HepG2 (cell line): ENCODE results near the gene SPART. TPM values are rescaled to one million over a fixed set of nuclear protein-coding genes. Genes with fewer than 3 reads are reported as not detected.

ENCODE experiments used
- ATAC-seq: fragments of 200-7000 bp; cut with Tn5 transposase; 3 replicates; pipeline ENCODE4 v1.9.1; 2020; ENCODE audit warnings: mild to moderate bottlenecking, moderate library complexity
- BruUV-seq: library from RNA; stranded (reverse); fragments of 400-500 nt; replicated peaks from 2 replicates; lab custom pipeline; 2021; lab: Mats Ljungman, UMichigan
- CTCF ChIA-PET: fragments of 300-600 bp; formaldehyde crosslinking; extraction: SDS; loops from one replicate; lab custom pipeline; 2021; ENCODE audit warnings: low total read pairs, inconsistent platforms, low intra/inter-chr PET ratio; lab: Yijun Ruan, JAX
- POLR2A ChIA-PET: fragments of 350-600 bp; sonication (Branson Sonifier 250); formaldehyde crosslinking; loops from one replicate; lab custom pipeline; 2020; ENCODE audit warnings: antibody characterized with exemption, inconsistent platforms; lab: Yijun Ruan, JAX
- DNase-seq: peaks from one replicate; pipeline ENCODE4 v3.0.0-alpha.2; 2015; ENCODE audit warnings: low spot score
- FAIRE-seq: peaks from 3 replicates; lab custom pipeline; 2011; peaks lifted over from hg19 to GRCh38; lab: Jason Lieb, UNC
- H2AFZ ChIP-seq: one replicate; pipeline ENCODE4 v1.6.1; 2011; ENCODE audit warnings: low read length, inconsistent platforms
- H3K27ac ChIP-seq: fragments of 300-600 bp; 3 replicates; pipeline ENCODE4 v1.8.0; 2011; ENCODE audit warnings: mixed run types, mild to moderate bottlenecking, mixed read lengths, low read length, inconsistent platforms; ENCODE audit not compliant: insufficient read depth; ENCODE audit errors: extremely low read length
- H3K27me3 ChIP-seq, 2 experiments: fragments of 200-600 bp in 1 of 2; 2 replicates in 1 of 2; 3 replicates in 1 of 2; pipeline versions ENCODE4 v1.6.0 to v1.8.0; 2011; ENCODE audit warnings: low read length in 2 of 2, mild to moderate bottlenecking in 2 of 2, moderate library complexity in 2 of 2, inconsistent platforms in 1 of 2; ENCODE audit not compliant: insufficient read depth in 2 of 2, control insufficient read depth in 1 of 2
- H3K36me3 ChIP-seq, 2 experiments: fragments of 200-600 bp in 1 of 2; replicated peaks in 1 of 2; 2 replicates in 1 of 2; 3 replicates in 1 of 2; pipeline versions ENCODE4 v1.5.1 to v1.8.0; 2011; ENCODE audit warnings: low read length in 2 of 2, inconsistent platforms in 1 of 2; ENCODE audit not compliant: insufficient read depth in 2 of 2, control insufficient read depth in 1 of 2
- H3K4me1 ChIP-seq: 2 replicates; pipeline ENCODE4 v1.5.1; 2012; ENCODE audit warnings: low read length, inconsistent platforms; ENCODE audit not compliant: insufficient read depth
- H3K4me2 ChIP-seq: 2 replicates; pipeline ENCODE4 v1.6.0; 2011; ENCODE audit warnings: low read depth, low read length, inconsistent platforms
- H3K4me3 ChIP-seq, 3 experiments: fragments of 200-600 bp in 1 of 3; sonication (generic), shearing (Covaris generic) in 1 of 3; replicated peaks in 1 of 3; 2 replicates each; pipeline ENCODE4 v1.5.1; 2011 to 2016; ENCODE audit warnings: low read length in 3 of 3, inconsistent platforms in 2 of 3, low read depth in 2 of 3, mild to moderate bottlenecking in 2 of 3, control low read depth in 1 of 3, mixed read lengths in 1 of 3; ENCODE audit not compliant: insufficient read depth in 1 of 3
- H3K79me2 ChIP-seq: one replicate; pipeline ENCODE4 v1.6.1; 2011; ENCODE audit warnings: low read length, inconsistent platforms; ENCODE audit not compliant: insufficient read depth
- H3K9ac ChIP-seq: 2 replicates; pipeline ENCODE4 v1.6.0; 2011; ENCODE audit warnings: mild to moderate bottlenecking, low read depth, low read length, inconsistent platforms; ENCODE audit not compliant: insufficient read depth
- H3K9me3 ChIP-seq: 2 replicates; pipeline ENCODE4 v1.5.1; 2012; ENCODE audit warnings: mild to moderate bottlenecking, low read length
- H4K20me1 ChIP-seq: 2 replicates; pipeline ENCODE4 v1.6.0; 2011; ENCODE audit warnings: inconsistent platforms, mild to moderate bottlenecking, low read length, moderate library complexity; ENCODE audit not compliant: insufficient read depth
- AGO1 ChIP-seq: fragments of 200-400 bp; formaldehyde crosslinking; IDR thresholded peaks from 2 replicates; pipeline ENCODE4 v1.6.1; 2017; ENCODE audit warnings: mild to moderate bottlenecking, low read depth, low read length, moderate library complexity; ENCODE audit not compliant: poor library complexity, severe bottlenecking
- CEBPB ChIP-seq: IDR thresholded peaks from 2 replicates; pipeline ENCODE4 v1.6.1; 2011; ENCODE audit warnings: low read depth, low read length, improper control_type of control experiment, borderline replicate concordance
- CEBPG ChIP-seq: IDR thresholded peaks from 2 replicates; pipeline ENCODE4 v1.6.1; 2016
- EEA1 ChIP-seq: sonication (generic); formaldehyde crosslinking; IDR thresholded peaks from 2 replicates; pipeline ENCODE4 v1.5.1; 2020; ENCODE audit warnings: mild to moderate bottlenecking, missing genetic modification reagents, borderline replicate concordance
- NR2C2 ChIP-seq: sonication (generic); formaldehyde crosslinking; IDR thresholded peaks from 2 replicates; pipeline ENCODE4 v1.4.0; 2020; ENCODE audit warnings: missing genetic modification reagents, mild to moderate bottlenecking, moderate library complexity, borderline replicate concordance
- POGZ ChIP-seq: sonication (generic); formaldehyde crosslinking; IDR thresholded peaks from 2 replicates; pipeline ENCODE4 v1.4.0; 2020; ENCODE audit warnings: mild to moderate bottlenecking, missing genetic modification reagents
- REXO4 ChIP-seq: sonication (generic); formaldehyde crosslinking; IDR thresholded peaks from 2 replicates; pipeline ENCODE4 v1.8.0; 2022; ENCODE audit warnings: missing genetic modification reagents, mild to moderate bottlenecking, borderline replicate concordance
- ZFP36L1 ChIP-seq: sonication (generic); formaldehyde crosslinking; IDR thresholded peaks from 2 replicates; pipeline ENCODE4 v1.8.0; 2022; ENCODE audit warnings: mild to moderate bottlenecking, missing genetic modification reagents, moderate library complexity
- ZNF121 ChIP-seq: sonication (generic); formaldehyde crosslinking; IDR thresholded peaks from 2 replicates; pipeline ENCODE4 v1.5.0; 2020; ENCODE audit warnings: mild to moderate bottlenecking, missing genetic modification reagents
- ZNF264 ChIP-seq: sonication (generic); formaldehyde crosslinking; IDR thresholded peaks from 2 replicates; pipeline ENCODE4 v1.4.0; 2020; ENCODE audit warnings: missing genetic modification reagents
- ZNF644 ChIP-seq: IDR thresholded peaks from 2 replicates; pipeline ENCODE4 v1.6.1; 2016; ENCODE audit warnings: low read depth
- ZNF83 ChIP-seq: sonication (generic); formaldehyde crosslinking; IDR thresholded peaks from 2 replicates; pipeline ENCODE4 v1.4.0; 2020; ENCODE audit warnings: missing genetic modification reagents, mild to moderate bottlenecking, borderline replicate concordance
- ZSCAN25 ChIP-seq: sonication (generic); formaldehyde crosslinking; IDR thresholded peaks from 2 replicates; pipeline ENCODE4 v1.8.0; 2022; ENCODE audit warnings: mild to moderate bottlenecking, missing genetic modification reagents
- WGBS: methylation state at CpG from one replicate; pipeline ENCODE4 v1.1.6; 2017; ENCODE audit warnings: low lambda C conversion rate; 5-methylcytosine and 5-hydroxymethylcytosine counted together
- in situ Hi-C: cut with HindIII; loops from 2 replicates; pipeline ENCODE4 v1.10.0; 2017; ENCODE audit warnings: low pct_unique_long_range_greater_than_20kb; ENCODE audit not compliant: extremely low pct_ligation_motif_present
- intact Hi-C: fragments of 100-400 bp; cut with micrococcal nuclease; formaldehyde crosslinking; loops from one replicate; pipeline ENCODE4 v1.10.0; 2022; ENCODE audit not compliant: unreplicated experiment
- polyA plus RNA-seq, 8 experiments: library from polyadenylated mRNA; depleted of rRNA in 3 of 8; stranded (reverse) in 7 of 8; unstranded in 1 of 8; fragments of >200 nt; fragmentation: Illumina TruSeq in 4 of 8; extraction: Trizol in 4 of 8; gene quantifications; 2 replicates each; pipeline versions ENCODE4 v1.2.1 to v1.2.3, GENCODE V29; 2011 to 2016; ENCODE audit warnings: low read depth in 4 of 8, missing spikeins in 1 of 8, mixed read lengths in 1 of 8; ENCODE audit not compliant: insufficient read depth in 1 of 8
- total RNA-seq, 5 experiments: library from RNA; depleted of rRNA; stranded (reverse); fragments of >200 nt; fragmentation: Illumina TruSeq; extraction: Trizol; gene quantifications; 2 replicates each; pipeline ENCODE4 v1.2.3, GENCODE V29; 2016; ENCODE audit warnings: low read depth in 1 of 5
- TF ChIP-seq, protein P1 (sequence below): sonication (generic); formaldehyde crosslinking; IDR thresholded peaks from 2 replicates; pipeline ENCODE4 v1.5.1; 2020; ENCODE audit warnings: mild to moderate bottlenecking, moderate library complexity, missing genetic modification reagents
- TF ChIP-seq, protein P2 (sequence below): sonication (generic); formaldehyde crosslinking; IDR thresholded peaks from 2 replicates; pipeline ENCODE4 v1.9.0; 2022; ENCODE audit warnings: missing genetic modification reagents, mild to moderate bottlenecking, borderline replicate concordance

Gene SPART
- total and polyA plus RNA-seq, 2 of the 13 experiments (the other 11 are each of a cell fraction or from before 2014, with no cell fraction given): 8.9 to 28.8 TPM

DNA sequence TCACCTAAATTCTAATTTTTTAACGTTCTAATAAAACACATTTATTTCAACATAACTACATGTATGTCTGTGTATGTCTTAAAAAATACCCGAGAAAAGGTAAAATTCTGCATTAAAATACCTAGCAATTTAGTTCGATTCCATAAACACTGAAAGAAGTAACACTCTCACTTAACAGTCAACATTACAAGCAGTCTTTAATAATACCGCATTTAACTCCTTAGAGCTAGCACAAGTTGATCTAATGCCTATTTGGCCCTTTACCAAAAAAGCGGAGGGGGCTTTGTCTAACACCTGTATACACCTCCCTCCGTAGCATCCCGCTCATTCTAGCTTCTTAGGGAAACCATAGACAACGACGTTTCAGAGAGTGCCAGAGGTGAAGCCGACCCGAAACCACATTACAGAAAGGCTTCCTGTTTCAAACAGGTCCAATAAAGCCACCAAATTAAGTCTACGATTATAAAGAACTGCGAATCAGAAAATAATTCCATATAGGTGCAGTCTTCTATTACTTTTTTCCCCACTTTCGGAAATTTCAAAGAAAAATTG lies 1.2 kb downstream of the SPART start:
- POLR2A ChIA-PET: no interaction called here
- intact Hi-C loops: loop anchor here (5.0 kb wide), 1 partner anchor 392 kb away; no protein-coding TSS in a partner anchor
- no peaks in the 10 kb centered on the region for H3K27me3 ChIP-seq
- no peak for FAIRE-seq
- H4K20me1 ChIP-seq: no peaks in the 10 kb centered on the region
- no peak overlapping the region for H2AFZ ChIP-seq
- peak overlapping the region; percentile 68 for H3K4me2 ChIP-seq
- ATAC-seq: no peak
- 57% methylated on average over 14 of the region's 14 CpGs for WGBS
- no peak overlapping the region for H3K27ac ChIP-seq
- peaks cover 23% of the 10 kb centered on the region for H3K4me1 ChIP-seq
- no TSS peak for BruUV-seq
- no peaks in the 10 kb centered on the region for H3K36me3 ChIP-seq
- DNase-seq: no peak
- no peak for TF ChIP-seq REXO4
- TF ChIP-seq AGO1: no peak
- no peak for TF ChIP-seq ZNF121 (CRISPR knock-in tag)
- TF ChIP-seq ZNF264 (CRISPR knock-in tag): no peak
- no peak overlapping the region for H3K9ac ChIP-seq
- peak overlapping the region in 1 of 3 experiments; percentile 75; a peak in 1 of 6 replicates for H3K4me3 ChIP-seq
- CTCF ChIA-PET: no interaction called here
- peaks cover 45% of the 10 kb centered on the region for H3K79me2 ChIP-seq
- in situ Hi-C loops: no loop called here
- H3K9me3 ChIP-seq: no peaks in the 10 kb centered on the region

DNA sequence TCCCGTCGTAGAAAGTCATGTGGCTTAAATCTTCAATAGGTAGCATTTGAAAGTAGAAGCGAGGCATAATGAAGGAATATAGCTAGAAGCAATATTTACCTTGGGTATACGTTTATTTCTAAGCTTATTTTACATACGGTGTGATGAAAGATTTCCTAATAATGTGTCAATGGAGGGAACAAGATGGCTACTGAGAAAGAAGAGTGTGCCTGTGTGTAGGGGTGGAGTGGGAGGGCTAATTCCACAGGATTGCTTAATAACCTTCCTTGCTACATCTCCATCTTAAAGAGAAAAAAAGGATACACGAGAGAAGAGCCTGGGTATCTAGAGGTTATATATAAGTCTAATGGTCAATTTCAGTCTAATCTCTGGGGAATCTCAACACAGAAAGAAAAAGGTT lies 2.0 kb downstream of the SPART start:
- H4K20me1 ChIP-seq: no peaks in the 10 kb centered on the region
- ATAC-seq (no peak), FAIRE-seq (no peak), DNase-seq (no peak)
- in situ Hi-C loops: no loop called here
- no peak overlapping the region for H3K9ac ChIP-seq
- H3K9me3 ChIP-seq: no peaks in the 10 kb centered on the region
- ChIA-PET CTCF (no interaction called here), POLR2A (no interaction called here)
- no peaks in the 10 kb centered on the region for H3K27me3 ChIP-seq
- WGBS: 48% methylated on average over 6 of the region's 6 CpGs
- peak overlapping the region; percentile 27; the same call in 1 of the 2 replicates for H3K4me2 ChIP-seq
- H3K36me3 ChIP-seq: no peaks in the 10 kb centered on the region
- peaks cover 46% of the 10 kb centered on the region for H3K79me2 ChIP-seq
- H3K4me1 ChIP-seq: peaks cover 23% of the 10 kb centered on the region
- no TSS peak for BruUV-seq
- H3K27ac ChIP-seq: no peak overlapping the region
- H3K4me3 ChIP-seq: peak overlapping the region in 1 of 3 experiments; percentile 7; a peak in 1 of 6 replicates
- intact Hi-C loops: no loop called here
- no peak overlapping the region for H2AFZ ChIP-seq
- no peak for TF ChIP-seq ZNF83 (CRISPR knock-in tag)
- TF ChIP-seq, protein P1, sequence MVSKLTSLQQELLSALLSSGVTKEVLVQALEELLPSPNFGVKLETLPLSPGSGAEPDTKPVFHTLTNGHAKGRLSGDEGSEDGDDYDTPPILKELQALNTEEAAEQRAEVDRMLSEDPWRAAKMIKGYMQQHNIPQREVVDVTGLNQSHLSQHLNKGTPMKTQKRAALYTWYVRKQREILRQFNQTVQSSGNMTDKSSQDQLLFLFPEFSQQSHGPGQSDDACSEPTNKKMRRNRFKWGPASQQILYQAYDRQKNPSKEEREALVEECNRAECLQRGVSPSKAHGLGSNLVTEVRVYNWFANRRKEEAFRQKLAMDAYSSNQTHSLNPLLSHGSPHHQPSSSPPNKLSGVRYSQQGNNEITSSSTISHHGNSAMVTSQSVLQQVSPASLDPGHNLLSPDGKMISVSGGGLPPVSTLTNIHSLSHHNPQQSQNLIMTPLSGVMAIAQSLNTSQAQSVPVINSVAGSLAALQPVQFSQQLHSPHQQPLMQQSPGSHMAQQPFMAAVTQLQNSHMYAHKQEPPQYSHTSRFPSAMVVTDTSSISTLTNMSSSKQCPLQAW (CRISPR knock-in tag): no peak
- TF ChIP-seq ZFP36L1 (CRISPR knock-in tag): no peak
- TF ChIP-seq ZNF644: 0 out of 2 replicates have a peak, but pooled peaks have one; percentile 6
- TF ChIP-seq CEBPB: 0 out of 2 replicates have a peak, but pooled peaks have one; percentile 22
- peak; percentile 95 for TF ChIP-seq ZSCAN25 (CRISPR knock-in tag)
- TF ChIP-seq POGZ (CRISPR knock-in tag): no peak
- TF ChIP-seq NR2C2 (CRISPR knock-in tag): no peak
- peak; percentile 41; the same call in 1 of the 2 replicates for TF ChIP-seq CEBPG
- TF ChIP-seq EEA1 (CRISPR knock-in tag): no peak
- TF ChIP-seq, protein P2, sequence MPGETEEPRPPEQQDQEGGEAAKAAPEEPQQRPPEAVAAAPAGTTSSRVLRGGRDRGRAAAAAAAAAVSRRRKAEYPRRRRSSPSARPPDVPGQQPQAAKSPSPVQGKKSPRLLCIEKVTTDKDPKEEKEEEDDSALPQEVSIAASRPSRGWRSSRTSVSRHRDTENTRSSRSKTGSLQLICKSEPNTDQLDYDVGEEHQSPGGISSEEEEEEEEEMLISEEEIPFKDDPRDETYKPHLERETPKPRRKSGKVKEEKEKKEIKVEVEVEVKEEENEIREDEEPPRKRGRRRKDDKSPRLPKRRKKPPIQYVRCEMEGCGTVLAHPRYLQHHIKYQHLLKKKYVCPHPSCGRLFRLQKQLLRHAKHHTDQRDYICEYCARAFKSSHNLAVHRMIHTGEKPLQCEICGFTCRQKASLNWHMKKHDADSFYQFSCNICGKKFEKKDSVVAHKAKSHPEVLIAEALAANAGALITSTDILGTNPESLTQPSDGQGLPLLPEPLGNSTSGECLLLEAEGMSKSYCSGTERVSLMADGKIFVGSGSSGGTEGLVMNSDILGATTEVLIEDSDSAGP (CRISPR knock-in tag): 0 out of 2 replicates have a peak, but pooled peaks have one; percentile 3
